Measurements from ENCODE around the gene GPRC5A.

GPRC5A gene

DNA sequence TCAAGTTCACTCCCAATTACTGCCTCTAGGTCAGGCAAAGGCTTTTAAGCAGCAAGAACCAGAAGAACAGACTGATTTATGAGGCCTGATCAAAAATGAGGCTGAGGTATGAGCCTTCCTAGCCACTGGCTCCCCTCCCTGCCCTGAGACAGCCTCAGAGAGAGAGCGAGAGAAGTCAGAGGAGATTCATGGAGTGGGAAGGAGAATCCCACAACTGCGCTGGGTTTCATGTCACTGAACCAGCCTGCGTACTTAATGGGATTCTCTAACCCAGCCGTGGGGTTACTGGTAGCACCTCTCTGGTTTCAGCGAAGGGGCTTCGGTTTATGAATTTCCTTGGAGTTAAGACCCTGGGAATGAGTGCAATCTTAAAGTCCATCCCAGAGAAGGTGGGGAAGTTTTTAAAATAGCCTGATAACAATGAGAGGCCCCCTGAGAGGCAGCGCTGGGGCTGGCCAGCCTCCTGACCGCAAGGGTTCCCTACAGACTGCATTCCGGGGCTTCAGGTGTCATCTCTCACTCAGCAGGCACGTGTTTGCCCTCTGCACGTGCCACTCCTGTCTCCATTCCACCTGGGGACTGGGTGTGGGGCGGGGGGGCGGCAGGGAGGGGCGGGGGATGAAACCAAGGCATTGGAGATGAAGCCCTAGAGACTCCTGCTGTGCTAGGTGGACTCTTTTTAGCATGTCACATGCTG lies 6.1 kb upstream of the GPRC5A start:
- DNase-seq (ENCODE audit: low read depth, low spot score), result peak; percentile 37

DNA sequence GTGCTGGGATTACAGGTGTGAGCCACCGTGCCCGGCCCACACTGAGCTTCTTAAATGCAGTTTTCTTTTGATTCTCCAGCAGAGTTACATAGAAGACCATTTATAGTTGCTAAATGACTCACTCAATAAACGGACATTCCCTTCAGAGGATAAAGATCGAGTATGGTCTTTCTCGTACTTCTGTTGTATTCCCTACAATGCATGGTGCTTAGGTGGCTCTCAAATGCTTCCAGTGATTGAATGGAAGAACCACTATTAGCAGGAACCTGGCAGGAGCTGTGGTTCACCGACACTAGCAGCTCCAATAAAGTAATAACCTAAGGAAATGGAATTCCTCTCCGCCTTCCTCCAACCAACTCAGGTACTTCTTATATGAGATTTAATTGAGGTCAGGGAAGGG lies 3.9 kb upstream of the GPRC5A start:
- DNase-seq (ENCODE audit: low read depth, low spot score), result no peak

DNA sequence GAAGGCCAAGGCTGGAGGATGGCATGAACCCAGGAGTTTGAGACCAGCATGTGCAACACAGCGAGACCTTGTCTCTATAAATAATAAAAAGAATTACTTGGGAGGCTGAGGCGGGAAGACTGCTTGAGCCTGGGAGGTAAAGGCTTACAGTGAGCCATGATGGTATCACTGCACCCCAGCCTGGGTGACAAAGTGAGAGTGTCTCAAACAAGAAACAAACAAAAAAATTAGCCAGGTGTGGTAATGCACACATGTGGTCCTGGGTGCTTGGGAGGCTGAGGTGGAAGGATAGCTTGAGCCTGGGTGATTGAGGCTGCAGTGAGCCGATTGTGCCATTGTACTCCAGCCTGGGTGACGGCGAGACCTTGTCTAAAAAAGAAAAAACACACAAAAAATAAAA lies 1.7 kb upstream of the GPRC5A start:
- DNase-seq (ENCODE audit: low read depth, low spot score), result no peak

DNA sequence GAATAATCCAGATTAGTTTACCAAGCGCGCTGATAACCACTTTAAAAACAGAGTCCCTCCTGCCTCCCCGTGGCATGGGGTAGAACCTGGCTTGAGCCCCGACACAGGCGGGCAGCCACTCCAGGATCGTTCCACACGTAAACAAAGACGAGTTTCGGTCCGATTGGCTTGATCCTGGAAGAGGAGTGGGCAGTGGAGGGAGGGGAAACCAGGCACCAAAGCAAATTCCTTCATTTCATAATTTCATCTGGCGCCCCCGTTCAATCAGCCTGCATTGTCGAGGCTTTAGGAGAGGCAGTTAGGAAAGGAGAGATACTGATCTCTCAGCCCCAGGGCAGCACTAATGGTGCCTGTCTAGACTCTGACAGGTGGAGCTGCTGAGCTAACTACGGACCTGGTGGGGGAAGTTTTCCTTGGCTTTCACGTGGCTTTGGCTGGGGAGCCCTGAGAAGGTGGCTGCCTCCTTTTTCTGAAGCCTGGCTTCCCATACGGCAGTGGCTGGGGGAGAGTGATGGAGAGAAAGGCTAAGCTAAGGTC lies 751 bp upstream of the GPRC5A start:
- peak; percentile 78 for DNase-seq (ENCODE audit: low read depth, low spot score)

DNA sequence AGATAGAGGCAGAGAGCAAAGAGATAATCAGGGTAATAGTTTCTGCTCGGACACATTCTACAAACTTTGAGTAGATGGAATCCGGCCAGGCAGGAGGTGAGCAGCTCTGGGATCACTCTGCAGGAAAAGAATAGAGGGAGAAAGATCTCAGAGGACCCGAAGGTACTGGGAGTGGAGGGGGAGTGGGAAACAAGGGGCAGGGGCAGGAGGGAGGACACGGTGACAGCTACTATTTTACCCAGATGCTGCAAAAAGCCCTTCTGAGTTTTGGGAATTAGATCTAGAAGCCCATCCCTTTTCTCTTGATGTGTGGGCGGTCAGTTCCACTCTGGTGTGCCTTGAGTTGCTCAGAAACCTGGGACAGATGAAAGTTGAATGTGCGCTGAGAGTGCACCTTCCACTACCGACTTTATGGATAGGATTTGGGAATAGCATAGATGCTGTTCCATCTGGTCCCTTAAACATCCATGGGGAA lies 556 bp downstream of the GPRC5A start:
- DNase-seq (ENCODE audit: low read depth, low spot score), result no peak

DNA sequence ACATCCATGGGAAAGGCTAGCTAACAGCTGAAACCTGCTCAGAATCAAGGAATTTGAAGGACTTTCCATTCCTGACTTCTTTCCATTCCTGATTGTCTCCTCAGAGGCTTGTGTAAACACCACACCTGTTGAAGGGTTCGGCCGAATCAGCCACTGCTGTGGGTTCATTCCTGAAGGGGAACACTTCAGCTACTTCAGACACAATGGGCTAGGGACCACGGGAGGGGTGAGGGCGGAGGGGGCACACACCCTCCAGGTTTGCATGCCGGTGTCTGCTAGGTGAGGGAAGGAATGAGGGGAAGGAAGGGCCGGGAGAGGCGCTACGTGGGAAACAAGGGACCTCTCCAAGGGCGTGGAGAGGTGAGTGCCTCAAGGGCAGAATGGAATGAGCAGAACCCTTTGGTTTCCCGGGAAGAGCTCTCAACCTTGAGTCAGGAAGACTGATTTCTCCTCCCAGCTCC lies 1.3 kb downstream of the GPRC5A start:
- no peak for DNase-seq (ENCODE audit: low read depth, low spot score)

DNA sequence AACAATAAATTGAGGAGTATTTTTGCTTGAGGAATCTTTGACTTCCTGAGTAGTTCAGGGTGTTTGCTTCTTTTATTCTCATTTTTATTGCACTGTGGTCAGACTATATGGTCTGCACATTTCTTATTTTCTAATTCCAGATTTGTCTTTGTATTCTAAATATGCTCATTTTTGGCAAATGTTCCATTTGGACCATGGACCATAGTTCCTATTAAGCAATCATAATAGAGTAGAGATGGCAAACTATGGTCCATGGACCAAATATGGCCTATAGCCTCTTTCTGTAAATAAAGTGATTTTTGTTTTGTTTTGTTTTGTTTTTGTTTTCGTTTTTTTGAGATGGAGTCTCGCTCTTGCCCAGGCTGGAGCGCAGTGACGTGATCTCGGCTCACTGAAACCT lies 2.1 kb downstream of the GPRC5A start:
- DNase-seq (ENCODE audit: low read depth, low spot score), result no peak

DNA sequence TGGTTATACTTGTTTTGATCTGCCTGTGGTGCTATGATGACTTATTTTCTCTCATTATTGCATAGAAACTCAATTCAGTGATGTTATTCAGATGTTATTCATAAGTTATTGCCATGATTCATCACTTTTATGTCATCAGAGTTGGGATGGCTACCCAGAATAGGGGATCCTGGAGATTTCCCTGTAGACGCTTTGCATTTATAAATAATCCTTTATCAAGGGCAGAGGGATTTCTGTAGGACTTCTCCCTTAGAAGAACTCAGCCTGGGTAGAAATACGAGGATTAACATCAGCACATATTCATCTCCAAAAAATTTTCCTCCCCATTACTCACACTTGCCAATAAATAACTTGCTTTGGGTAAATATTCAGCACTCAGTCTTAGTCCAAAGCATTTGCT lies 4.9 kb downstream of the GPRC5A start:
- no peak for DNase-seq (ENCODE audit: low read depth, low spot score)

DNA sequence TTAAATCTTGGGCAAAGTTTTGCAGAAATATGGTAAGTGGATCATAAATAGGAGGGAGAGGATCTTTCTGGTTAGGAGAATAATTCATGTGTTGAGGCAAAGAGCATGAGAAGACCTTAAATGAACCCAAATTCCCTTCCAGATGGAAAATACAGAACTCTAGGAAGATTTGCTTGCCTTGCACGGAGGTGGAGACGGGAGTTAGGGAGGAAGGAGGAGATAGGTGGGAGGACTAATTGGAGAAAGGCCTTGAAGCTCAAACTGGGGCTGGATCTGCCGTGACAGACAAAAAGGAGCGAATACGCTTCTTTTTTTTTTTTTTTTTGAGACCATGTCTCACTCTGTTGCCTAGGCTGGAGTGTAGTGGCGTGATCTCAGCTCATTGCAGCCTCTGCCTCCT lies 5.9 kb downstream of the GPRC5A start:
- DNase-seq (ENCODE audit: low read depth, low spot score), result no peak

DNA sequence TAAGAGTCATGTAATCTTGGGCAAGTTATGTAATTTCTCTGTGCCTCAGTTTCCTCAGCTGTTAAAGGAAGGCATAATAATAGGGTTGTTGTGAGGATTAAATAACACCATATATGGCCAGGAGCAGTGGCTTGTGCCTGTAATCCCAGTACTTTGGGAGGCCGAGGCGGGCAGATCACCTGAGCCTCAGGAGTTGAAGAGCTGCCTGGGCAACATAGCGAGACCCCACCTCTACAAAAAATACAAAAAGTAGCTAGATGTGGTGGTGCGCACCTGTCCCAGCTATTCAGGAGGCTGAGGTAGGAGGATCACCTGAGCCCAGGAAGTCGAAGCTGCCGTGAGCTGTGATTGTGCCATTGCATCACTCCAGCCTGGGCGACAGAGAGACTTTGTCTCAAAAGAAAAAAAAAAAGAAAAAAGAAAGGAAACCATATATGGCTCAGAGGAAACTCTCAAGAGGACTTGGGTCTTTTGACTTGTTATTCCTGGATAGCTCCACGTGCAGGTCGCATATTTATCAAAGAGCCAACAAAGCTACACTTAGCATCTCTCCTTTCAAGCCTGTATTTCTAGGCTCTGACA lies 6.9 kb downstream of the GPRC5A start:
- DNase-seq (ENCODE audit: low read depth, low spot score), result no peak

DNA sequence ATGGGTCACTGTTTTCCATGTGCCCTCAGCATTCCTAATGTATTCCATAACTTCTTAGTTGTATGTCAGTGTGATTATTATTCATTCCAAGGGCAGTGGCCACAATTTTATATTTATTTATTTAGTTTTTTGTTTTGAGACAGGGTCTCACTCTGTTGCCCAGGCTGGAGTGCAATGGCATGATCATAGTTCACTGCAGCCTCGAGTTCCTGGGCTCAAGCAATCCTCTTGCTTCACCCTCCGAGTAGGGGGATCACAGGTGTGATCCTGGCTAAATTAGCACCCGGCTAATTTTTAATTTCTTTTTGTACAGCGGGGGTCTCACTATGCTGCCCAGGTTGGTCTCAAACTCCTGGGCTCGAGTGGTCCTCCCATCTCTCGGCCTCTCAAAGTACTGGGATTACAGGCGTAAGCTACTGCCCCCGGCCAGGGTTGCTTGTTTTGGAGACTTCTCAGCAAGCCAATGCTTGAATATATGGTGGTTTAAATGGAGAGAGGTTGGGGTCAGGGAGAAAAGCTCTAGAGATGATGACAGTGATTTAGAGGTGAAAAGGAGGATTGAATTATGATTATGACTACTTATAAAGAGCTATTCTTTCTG lies 7.6 kb downstream of the GPRC5A start:
- DNase-seq (ENCODE audit: low read depth, low spot score), result no peak

DNA sequence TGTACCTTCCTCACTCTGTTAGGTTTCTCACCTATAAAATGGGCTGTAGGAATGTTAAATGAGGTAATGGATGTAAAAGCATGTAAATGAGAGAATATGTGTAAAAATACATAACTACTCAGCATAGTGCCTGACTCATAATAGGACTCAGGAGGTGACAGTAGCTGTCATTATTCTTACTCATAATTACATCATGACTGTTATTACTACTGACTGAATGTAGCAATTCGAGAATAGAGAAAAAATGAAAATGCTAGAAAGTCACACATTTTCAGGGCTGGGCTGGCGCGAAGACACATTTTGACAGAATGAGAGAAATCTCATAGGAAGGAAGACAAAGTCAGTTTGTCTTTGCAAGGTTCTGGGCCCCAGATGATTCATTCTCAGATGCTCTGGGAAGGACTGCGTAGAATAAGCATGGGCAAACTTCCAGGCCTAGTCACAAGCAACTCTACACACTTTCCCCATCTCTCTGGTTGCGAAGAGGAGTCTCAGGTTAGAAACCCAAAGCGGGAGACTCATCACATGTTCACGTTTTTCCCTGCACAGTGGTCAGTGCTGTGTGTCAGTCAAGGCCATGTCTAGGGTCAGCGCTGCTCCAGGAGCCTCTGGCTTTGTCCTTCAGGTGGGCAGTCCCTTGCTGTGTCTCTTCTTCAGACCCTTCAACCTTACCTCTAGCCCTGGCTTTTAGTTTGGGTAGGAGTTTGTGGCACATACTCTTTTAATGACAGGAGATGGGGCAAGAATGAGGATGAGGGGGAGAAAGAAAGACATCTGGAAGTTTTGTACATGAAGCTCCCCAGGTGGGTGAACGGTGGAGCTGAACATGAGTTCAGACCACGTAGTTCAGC lies 8.4 kb downstream of the GPRC5A start:
- peak; percentile 84 for DNase-seq (ENCODE audit: low read depth, low spot score)

DNA sequence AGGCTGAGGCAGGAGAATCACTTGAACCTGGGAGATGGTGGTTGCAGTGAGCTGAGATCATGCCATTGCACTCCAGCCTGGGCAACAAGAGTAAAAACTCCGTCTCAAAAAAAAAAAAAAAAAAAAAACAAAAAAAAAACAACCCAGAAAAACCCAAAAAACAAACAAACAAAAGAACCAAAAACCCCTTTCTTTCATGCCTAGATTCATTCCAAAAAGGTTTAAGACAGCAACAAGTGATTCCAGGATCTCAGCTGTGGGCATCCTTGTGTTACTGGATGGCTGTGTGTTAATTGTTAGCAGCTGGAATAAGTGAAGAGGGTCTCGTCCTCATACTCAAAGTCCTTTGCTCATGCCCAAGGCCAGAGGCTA lies 9.4 kb downstream of the GPRC5A start:
- no peak for DNase-seq (ENCODE audit: low read depth, low spot score)

DNA sequence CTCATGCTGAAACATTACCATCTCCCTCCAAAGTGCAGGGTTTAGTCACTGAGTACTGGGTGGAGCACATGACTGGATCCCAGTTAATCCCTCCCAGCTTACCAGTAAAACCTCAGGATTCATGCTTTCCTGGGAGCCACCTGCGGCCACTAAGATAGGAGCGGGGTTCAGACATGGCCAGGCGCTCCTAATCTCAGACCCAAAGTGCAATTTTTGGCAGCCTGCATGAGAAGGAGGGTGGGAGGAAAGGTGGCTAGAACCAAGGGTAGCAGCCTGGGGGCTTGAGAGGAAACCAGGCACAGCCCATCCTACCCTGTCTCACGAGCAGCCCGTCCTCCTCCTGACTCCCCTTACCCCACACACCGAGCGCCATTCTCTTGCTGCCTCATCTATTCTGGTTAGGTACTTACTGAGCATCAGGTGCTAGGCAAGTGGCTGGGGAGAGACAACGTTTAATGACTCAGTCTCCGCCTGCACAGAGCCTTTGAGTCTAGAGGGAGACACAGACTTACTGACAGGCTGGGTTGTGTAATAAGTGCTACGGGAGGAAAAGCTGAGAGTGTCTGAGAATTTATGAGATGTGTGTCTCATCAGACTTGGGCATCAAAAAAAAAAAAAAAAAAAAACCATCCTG lies 9.9 kb downstream of the GPRC5A start:
- DNase-seq (ENCODE audit: low read depth, low spot score), result peak; percentile 69

DNA sequence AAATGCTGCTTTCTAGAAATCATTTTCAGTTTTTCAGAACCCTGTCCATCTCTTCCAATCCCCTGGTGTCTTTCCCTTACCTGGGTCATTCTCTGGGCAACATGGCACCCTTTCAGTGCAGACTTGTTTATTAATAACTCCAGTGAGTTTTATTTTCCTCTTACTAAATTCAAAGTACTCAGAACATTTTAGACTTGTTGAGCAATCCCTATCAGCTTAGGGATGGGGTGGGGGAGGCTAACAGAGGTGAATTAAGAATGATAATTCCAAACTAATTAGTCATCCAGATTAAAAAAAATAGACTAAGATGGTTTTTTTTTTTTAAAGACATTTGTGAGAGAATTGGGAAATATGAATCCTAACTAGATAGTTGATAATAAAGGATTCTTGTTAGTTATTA lies 10.7 kb downstream of the GPRC5A start:
- DNase-seq (ENCODE audit: low read depth, low spot score), result no peak

DNA sequence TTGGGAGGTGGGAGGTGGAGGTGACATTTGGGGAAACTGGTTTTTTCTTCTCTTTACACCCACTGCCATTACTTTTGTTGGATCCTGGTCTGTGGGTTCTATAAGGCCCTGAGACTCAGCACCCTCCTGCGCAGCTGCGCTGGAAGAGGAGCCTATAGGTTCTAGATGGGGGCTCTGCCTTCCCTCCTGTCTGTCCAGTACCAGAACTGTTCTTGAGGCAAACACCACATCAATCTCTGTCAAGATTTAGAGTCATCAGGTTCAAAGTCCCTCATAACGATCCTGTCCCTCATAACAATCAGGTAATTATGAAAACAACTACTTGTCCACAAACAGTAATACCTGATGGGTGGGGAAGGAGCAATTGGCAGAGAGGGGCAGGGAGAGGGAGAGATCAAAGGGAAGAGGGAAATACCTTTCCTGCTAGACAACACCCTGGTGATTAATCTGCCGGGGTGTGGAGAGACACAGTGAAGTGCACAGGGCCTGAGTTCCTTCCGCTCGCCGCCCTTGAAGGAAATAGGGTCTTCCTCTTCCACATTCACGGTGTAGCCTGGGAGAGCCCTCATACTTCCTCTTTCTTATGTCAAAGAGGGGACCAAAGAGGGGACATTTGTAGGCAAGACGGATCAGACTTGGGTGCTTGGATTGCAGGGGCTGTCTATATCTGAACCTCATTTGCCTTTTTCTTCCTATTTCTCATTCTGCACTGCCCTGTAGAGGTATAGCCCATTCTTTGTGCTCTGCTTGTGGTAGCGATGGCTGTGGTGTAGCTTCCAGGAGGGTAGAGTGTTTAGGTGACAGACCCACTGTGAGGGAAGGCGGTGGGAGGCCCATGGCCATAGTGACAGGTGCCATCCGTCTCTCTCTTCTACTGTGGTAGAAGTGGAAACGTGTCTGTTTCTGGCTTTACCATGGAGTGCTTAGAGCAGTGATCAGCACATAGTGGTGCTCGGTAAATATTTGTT lies 12.6 kb downstream of the GPRC5A start:
- DNase-seq (ENCODE audit: low read depth, low spot score), result no peak

DNA sequence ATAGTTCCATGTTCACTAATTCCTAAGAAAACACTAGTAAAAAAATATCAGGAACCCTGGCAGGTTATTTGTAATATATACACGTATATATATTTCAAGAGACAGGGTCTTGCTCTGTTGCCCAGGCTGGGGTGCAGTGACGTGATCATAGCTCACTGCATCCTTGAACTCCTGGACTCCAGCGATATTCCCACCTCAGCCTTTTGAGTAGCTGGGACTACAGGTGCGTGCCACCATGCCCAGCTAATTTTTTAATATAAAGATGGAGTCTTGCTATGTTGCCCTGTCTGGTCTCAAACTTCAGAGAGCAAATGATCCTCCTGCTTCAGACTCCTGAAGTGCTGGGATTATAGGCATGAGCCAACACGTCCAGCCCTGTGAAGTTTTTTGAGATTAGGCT lies 16.2 kb downstream of the GPRC5A start:
- DNase-seq (ENCODE audit: low read depth, low spot score), result no peak

DNA sequence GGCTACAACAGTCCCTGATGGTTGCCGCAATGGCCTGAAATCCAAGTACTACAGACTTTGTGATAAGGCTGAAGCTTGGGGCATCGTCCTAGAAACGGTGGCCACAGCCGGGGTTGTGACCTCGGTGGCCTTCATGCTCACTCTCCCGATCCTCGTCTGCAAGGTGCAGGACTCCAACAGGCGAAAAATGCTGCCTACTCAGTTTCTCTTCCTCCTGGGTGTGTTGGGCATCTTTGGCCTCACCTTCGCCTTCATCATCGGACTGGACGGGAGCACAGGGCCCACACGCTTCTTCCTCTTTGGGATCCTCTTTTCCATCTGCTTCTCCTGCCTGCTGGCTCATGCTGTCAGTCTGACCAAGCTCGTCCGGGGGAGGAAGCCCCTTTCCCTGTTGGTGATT lies 16.9 kb downstream of the GPRC5A start:
- DNase-seq (ENCODE audit: low read depth, low spot score), result no peak

DNA sequence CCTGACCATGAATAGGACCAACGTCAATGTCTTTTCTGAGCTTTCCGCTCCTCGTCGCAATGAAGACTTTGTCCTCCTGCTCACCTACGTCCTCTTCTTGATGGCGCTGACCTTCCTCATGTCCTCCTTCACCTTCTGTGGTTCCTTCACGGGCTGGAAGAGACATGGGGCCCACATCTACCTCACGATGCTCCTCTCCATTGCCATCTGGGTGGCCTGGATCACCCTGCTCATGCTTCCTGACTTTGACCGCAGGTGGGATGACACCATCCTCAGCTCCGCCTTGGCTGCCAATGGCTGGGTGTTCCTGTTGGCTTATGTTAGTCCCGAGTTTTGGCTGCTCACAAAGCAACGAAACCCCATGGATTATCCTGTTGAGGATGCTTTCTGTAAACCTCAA lies 17.3 kb downstream of the GPRC5A start:
- no peak for DNase-seq (ENCODE audit: low read depth, low spot score)

DNA sequence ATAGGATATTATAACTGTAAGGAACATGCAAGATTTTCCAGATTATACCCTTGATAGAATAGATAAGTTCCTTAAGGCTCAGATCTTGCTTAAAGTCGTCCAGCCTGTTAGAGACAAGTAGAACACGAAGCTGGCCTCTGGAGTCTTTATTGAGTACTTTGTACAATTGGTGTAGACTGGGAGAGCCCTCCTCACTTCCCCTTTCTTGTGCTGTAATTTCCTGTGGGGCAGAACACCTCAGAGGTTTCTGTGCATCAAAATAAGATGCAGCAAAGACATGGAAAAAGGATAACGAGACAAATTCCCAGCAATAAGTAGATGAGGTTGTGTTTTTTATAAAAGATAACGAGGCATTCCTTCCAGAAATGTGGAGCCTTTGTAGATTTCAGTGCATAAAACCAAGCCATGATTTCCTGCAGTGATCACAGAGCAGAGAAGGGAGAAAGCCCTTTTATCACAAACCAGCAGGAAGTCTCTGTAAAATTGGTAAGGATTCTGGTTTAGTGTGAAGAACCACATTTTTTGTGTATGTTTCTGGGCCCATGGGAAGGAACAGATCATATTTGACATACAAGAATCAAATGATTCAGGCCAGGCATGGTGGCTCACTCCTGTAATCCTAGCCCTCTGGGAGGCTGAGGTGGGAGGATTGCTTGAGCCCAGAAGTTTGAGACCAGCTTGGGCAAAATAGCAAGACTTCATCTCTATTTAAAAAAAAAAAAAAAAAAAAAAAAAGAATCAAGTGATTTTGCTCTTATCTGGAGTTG lies 18.0 kb downstream of the GPRC5A start:
- DNase-seq (ENCODE audit: low read depth, low spot score), result no peak

All from astrocyte of the hippocampus (primary cell).